ENCODE measurements around the gene NIPBL.
"Not testable (repeated sequence)": the region's sequence is repeated elsewhere in the genome, so short reads cannot be mapped to it uniquely, and the experiment has no call there.

Gene NIPBL

DNA sequence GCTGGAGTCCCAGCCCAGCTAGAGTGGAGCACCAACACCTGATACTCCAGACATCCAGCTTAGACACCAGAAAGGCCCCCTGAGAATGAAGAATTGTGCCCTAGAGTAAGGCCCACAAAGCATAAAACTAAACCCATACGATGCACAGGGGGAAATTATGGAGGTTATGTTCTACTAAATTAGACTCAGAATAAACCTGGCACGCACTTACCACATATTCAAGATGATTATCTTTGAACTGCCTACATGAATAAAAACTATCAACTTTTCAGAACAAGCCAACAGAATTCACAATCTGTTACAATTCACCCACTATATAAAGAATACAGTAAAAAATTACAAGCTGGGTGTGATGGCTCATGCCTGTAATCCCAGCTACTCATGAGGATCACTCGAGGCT, 204.1 kb downstream of the NIPBL start:
- DNase-seq (ENCODE audit: low spot score): no peak
- in situ Hi-C loops (cut with MboI; ENCODE audit: low sequenced_read_pairs, unreplicated experiment): no loop called here
- TF ChIP-seq, protein P1, sequence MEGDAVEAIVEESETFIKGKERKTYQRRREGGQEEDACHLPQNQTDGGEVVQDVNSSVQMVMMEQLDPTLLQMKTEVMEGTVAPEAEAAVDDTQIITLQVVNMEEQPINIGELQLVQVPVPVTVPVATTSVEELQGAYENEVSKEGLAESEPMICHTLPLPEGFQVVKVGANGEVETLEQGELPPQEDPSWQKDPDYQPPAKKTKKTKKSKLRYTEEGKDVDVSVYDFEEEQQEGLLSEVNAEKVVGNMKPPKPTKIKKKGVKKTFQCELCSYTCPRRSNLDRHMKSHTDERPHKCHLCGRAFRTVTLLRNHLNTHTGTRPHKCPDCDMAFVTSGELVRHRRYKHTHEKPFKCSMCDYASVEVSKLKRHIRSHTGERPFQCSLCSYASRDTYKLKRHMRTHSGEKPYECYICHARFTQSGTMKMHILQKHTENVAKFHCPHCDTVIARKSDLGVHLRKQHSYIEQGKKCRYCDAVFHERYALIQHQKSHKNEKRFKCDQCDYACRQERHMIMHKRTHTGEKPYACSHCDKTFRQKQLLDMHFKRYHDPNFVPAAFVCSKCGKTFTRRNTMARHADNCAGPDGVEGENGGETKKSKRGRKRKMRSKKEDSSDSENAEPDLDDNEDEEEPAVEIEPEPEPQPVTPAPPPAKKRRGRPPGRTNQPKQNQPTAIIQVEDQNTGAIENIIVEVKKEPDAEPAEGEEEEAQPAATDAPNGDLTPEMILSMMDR (IDR thresholded peaks at IDR 0.05; ENCODE audit: borderline replicate concordance, control extremely low read depth, extremely low read depth, insufficient read depth, missing control alignments): no peak

DNA sequence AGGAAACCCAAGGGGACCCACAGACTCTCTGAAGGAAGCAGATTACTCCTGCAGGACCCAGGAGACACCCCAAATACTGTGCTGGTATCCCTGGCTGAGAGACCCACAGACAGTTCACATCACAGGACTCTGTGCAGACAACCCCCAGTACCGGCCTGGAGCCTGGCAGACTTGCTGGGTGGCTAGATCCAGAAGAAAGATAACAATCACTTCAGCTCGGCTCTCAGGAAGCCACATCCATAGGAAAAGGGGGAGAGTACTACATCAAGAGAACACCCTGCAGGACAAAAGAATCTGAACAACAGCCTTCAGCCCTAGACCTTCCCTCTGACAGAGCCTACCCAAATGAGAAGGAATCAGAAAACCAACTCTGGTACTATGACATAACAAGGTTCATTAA, 206.4 kb downstream of the NIPBL start:
- DNase-seq (ENCODE audit: low spot score); in situ Hi-C loops (cut with MboI; ENCODE audit: low sequenced_read_pairs, unreplicated experiment): not testable (repeated sequence)

DNA sequence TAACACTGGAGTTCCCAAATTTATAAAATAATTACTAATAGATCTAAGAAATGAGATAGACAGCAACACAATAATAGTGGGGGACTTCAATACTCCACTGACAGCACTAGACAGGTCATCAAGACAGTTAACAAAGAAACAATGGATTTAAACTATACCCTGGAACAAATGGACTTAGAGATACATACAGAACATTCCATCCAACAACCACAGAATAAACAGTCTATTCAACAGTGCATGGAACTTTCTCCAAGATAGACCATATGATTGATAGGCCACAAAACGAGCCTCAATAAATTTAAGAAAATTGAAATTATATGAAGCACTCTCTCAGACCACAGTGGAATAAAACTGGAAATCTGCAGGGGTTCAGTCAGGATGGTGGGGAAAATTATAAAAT, 209.5 kb downstream of the NIPBL start:
- DNase-seq (ENCODE audit: low spot score); in situ Hi-C loops (cut with MboI; ENCODE audit: low sequenced_read_pairs, unreplicated experiment): not testable (repeated sequence)

DNA sequence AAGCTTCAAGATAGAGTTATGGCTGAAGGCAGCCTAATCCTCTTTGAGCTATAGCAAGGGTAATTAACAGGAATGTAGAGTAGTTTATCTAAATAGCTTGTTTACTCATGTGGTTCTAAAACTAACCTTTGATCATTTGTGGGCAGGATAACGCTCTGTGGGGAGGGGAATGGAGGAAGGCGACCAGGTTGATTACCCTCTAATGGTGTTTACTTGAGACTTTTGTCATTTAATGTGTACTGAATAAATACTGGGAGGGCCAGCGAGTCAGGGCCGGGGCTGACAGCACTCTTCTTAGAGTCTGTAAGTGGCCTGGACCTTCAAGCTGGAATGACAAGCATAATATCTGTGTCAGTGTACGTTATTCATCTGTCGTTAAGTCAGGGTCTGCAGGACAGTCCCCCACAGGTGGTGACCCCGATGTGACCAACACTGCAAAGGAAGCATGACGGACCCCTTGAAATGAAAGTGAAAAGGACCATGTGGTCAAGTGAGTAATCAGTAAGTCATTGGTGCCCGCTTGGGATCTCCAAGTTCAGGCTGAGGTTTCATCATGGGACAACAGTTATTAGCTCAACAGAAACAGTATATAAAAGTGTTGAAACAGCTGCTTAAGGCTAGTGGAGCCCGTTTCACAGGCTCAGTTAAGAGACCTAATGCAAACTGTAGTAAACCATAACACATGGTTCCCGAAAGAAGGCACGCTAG, 210.1 kb downstream of the NIPBL start:
- in situ Hi-C loops (cut with MboI; ENCODE audit: low sequenced_read_pairs, unreplicated experiment): no loop called here
- DNase-seq (ENCODE audit: low spot score): no peak
- TF ChIP-seq, protein P1 (IDR thresholded peaks at IDR 0.05; ENCODE audit: borderline replicate concordance, control extremely low read depth, extremely low read depth, insufficient read depth, missing control alignments): no peak

DNA sequence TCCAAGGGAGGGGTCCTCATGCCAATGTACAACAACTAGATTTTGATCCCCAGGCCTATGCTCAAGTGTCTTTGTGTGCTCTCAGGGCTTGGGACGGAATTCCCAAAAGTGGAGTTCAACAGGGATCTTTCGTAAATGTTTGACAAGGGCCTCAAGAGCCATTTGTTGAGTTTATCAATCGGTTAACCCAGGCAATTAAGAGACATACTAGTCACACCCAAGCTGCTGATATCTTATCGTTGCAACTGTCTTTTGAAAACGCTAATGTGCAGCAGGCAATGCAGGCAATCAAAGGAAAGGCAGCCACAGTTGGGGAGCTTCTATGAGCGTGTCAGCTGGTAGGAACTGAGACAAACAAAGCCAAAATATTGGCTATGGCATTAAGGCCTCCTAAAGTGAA, 211.4 kb downstream of the NIPBL start:
- TF ChIP-seq, protein P1 (IDR thresholded peaks at IDR 0.05; ENCODE audit: borderline replicate concordance, control extremely low read depth, extremely low read depth, insufficient read depth, missing control alignments): no peak

DNA sequence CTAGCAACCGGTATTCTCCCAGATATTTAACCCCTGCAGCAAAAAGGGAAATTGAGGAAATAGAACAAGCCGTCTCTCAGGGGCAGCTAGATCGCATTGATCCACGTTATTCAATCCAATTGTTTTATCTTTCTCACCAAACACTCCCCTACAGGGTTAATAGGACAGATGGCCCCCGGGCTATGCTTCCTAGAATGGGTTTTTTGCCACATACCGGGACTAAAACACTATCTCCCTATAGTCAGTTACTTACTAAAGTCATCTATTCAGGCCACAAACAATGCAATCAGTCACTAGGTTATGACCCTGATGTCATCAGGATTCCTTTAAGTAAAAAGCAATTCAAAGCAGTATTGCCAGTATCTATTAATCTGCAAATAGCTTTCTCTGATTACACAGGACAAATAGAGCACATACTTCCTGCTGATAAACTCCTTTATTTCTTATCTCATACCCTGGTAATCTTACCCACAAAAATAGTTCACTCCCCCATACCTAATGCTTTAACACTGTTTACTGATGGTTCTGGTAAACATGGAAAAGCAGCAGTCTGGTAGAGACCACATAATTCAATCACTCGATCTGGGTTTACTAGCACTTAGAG, 213.7 kb downstream of the NIPBL start:
- TF ChIP-seq, protein P1 (IDR thresholded peaks at IDR 0.05; ENCODE audit: borderline replicate concordance, control extremely low read depth, extremely low read depth, insufficient read depth, missing control alignments): no peak
- no peak for DNase-seq (ENCODE audit: low spot score)
- in situ Hi-C loops (cut with MboI; ENCODE audit: low sequenced_read_pairs, unreplicated experiment): no loop called here

More for the DNA sequence above, 211.4 kb downstream of the NIPBL start:
- DNase-seq (ENCODE audit: low spot score): no peak
- in situ Hi-C loops (cut with MboI; ENCODE audit: low sequenced_read_pairs, unreplicated experiment): no loop called here

DNA sequence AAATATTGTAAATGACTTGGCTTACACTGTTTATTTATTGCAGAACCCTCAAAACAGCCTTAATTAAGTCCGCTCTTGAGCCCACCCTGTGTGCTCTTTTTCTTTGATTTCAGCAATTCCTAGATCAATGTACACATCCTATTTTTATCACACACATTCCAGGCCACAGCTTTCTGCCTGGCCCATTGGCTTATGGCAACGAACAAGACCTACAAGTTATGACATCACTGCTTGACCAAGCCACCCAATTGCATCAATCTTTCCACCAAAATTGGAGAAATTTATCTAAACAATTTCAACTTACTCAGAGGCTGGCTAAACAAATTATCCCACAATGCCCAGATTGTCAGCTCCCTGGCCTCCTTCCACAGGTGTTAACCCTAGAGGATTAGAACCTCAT, 214.2 kb downstream of the NIPBL start:
- TF ChIP-seq, protein P1 (IDR thresholded peaks at IDR 0.05; ENCODE audit: borderline replicate concordance, control extremely low read depth, extremely low read depth, insufficient read depth, missing control alignments): no peak
- in situ Hi-C loops (cut with MboI; ENCODE audit: low sequenced_read_pairs, unreplicated experiment): no loop called here
- DNase-seq (ENCODE audit: low spot score): no peak

DNA sequence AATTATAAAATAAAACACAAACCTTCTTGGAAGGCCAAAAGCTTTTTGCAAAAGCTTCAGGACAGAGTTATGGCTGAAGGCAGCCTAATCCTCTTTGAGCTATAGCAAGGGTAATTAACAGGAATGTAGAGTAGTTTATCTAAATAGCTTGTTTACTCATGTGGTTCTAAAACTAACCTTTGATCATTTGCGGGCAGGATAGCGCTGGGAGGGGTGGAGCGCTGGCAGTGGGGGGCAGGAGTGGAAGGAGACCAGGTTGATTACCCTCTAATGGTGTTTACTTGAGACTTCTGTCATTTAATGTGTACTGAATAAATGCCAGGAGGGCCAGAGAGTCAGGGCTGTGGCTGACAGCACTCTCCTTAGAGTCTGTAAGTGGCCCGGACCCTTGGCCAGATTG, 217.2 kb downstream of the NIPBL start:
- DNase-seq (ENCODE audit: low spot score); in situ Hi-C loops (cut with MboI; ENCODE audit: low sequenced_read_pairs, unreplicated experiment): not testable (repeated sequence)

DNA sequence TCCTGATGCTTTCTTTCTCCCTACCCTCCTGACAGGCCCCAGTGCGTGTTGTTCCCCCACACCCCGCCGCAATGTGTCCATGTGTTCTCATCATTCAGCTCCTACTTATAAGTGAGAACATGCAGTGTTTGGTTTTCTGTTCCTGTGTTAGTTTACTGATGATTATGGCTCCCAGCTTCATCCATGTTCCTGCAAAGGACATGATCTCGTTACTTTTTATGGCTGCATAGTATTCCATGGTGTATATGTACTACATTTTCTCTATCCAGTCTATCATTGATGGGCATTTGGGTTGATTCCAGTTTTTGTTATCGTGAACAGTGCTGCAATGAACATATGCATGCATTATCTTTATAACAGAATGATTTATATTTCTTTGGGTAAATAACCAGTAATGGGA, 222.7 kb downstream of the NIPBL start:
- DNase-seq (ENCODE audit: low spot score); in situ Hi-C loops (cut with MboI; ENCODE audit: low sequenced_read_pairs, unreplicated experiment): not testable (repeated sequence)

Data from GM13976 (cell line).